ENCODE results near the gene CAPN7.
A peak's percentile ranks its signal among the peaks of the same experiment; 100 is the strongest.

CAPN7 gene

GRCh38 chr3:15298504-15298903 lies 92.5 kb downstream of the CAPN7 start:
- Histone ChIP-seq H2AFZ (ENCODE audit: insufficient read depth, low read length, poor library complexity) (no peak overlapping the region), H2BK5ac (ENCODE audit: low read depth, low read length, poor library complexity) (no peak overlapping the region), H3K9ac (ENCODE audit: low read length) (no peak overlapping the region)

GRCh38 chr3:15299036-15299435 lies 93.0 kb downstream of the CAPN7 start:
- Histone ChIP-seq H3K4me1 (ENCODE audit: control insufficient read depth in 1 of 2, insufficient read depth in 2 of 2, low read length in 2 of 2) (peaks cover 7 to 18% of the 10 kb centered on the region in 2 experiments), H3K36me3 (ENCODE audit: control insufficient read depth in 1 of 2, insufficient read depth in 2 of 2, low read length in 2 of 2) (peaks cover 31 to 50% of the 10 kb centered on the region in 2 experiments), H3K27me3 (ENCODE audit: insufficient read depth, low read length) (no peaks in the 10 kb centered on the region), H4K91ac (ENCODE audit: low read depth, low read length) (no peak overlapping the region), H2BK12ac (ENCODE audit: low read length) (no peak overlapping the region), H3K14ac (ENCODE audit: low read length) (no peak overlapping the region), H2BK120ac (ENCODE audit: insufficient read depth, low read length, poor library complexity) (no peak overlapping the region), H3K9ac (ENCODE audit: low read length) (no peak overlapping the region), H3K4me3 (ENCODE audit: low read depth, low read length) (no peak overlapping the region), H3K79me2 (ENCODE audit: control insufficient read depth, insufficient read depth, low read length, poor library complexity) (peaks cover 15% of the 10 kb centered on the region), H4K8ac (ENCODE audit: low read depth, low read length) (no peak overlapping the region), H2AFZ (ENCODE audit: insufficient read depth, low read length, poor library complexity) (no peak overlapping the region), H3K4me2 (ENCODE audit: low read length) (no peak overlapping the region), H3K4ac (ENCODE audit: low read depth, low read length) (peak overlapping the region; percentile 84), H2AK5ac (ENCODE audit: low read length) (no peak overlapping the region), H3K9me3 (ENCODE audit: insufficient read depth, low read depth, low read length) (no peaks in the 10 kb centered on the region), H3K79me1 (ENCODE audit: low read length) (peaks cover under 1% of the 10 kb centered on the region), H2BK5ac (ENCODE audit: low read depth, low read length, poor library complexity) (no peak overlapping the region), H4K12ac (ENCODE audit: low read depth, low read length) (no peak overlapping the region), H3K18ac (ENCODE audit: low read length) (peak overlapping the region; percentile 36), H3K27ac (ENCODE audit: low read depth, low read length) (no peak overlapping the region), H3K23ac (ENCODE audit: low read length) (no peak overlapping the region)
- WGBS (ENCODE audit: extremely low coverage, insufficient coverage, insufficient read length) = no CpG with 5 or more reads among the region's 3 CpGs
- no peak for DNase-seq

More at GRCh38 chr3:15298504-15298903, 92.5 kb downstream of the CAPN7 start:
- Histone ChIP-seq H4K8ac (ENCODE audit: low read depth, low read length) (no peak overlapping the region), H2BK120ac (ENCODE audit: insufficient read depth, low read length, poor library complexity) (no peak overlapping the region), H3K18ac (ENCODE audit: low read length) (no peak overlapping the region), H3K27ac (ENCODE audit: low read depth, low read length) (no peak overlapping the region), H3K27me3 (ENCODE audit: insufficient read depth, low read length) (no peaks in the 10 kb centered on the region), H3K23ac (ENCODE audit: low read length) (no peak overlapping the region), H2BK12ac (ENCODE audit: low read length) (no peak overlapping the region), H4K12ac (ENCODE audit: low read depth, low read length) (no peak overlapping the region), H3K79me1 (ENCODE audit: low read length) (no peaks in the 10 kb centered on the region), H2AK5ac (ENCODE audit: low read length) (no peak overlapping the region), H3K79me2 (ENCODE audit: control insufficient read depth, insufficient read depth, low read length, poor library complexity) (peaks cover 15% of the 10 kb centered on the region), H3K36me3 (ENCODE audit: control insufficient read depth in 1 of 2, insufficient read depth in 2 of 2, low read length in 2 of 2) (peaks cover 26 to 44% of the 10 kb centered on the region in 2 experiments), H3K4me1 (ENCODE audit: control insufficient read depth in 1 of 2, insufficient read depth in 2 of 2, low read length in 2 of 2) (peaks cover 8 to 19% of the 10 kb centered on the region in 2 experiments), H3K4me2 (ENCODE audit: low read length) (no peak overlapping the region), H3K4me3 (ENCODE audit: low read depth, low read length) (no peak overlapping the region), H3K14ac (ENCODE audit: low read length) (no peak overlapping the region), H4K91ac (ENCODE audit: low read depth, low read length) (no peak overlapping the region), H3K4ac (ENCODE audit: low read depth, low read length) (peak overlapping the region; percentile 9), H3K9me3 (ENCODE audit: insufficient read depth, low read depth, low read length) (no peaks in the 10 kb centered on the region)
- DNase-seq = no peak
- WGBS (ENCODE audit: extremely low coverage, insufficient coverage, insufficient read length) = no CpG with 5 or more reads among the region's 3 CpGs

GRCh38 chr3:15300323-15301078 lies 94.5 kb downstream of the CAPN7 start:
- peaks cover 11 to 25% of the 10 kb centered on the region in 2 experiments for H3K4me1 ChIP-seq (ENCODE audit: control insufficient read depth in 1 of 2, insufficient read depth in 2 of 2, low read length in 2 of 2)
- WGBS (ENCODE audit: extremely low coverage, insufficient coverage, insufficient read length) = no CpG with 5 or more reads among the region's 8 CpGs

GRCh38 chr3:15301761-15302160 lies 95.7 kb downstream of the CAPN7 start:
- H3K9me3 ChIP-seq (ENCODE audit: insufficient read depth, low read depth, low read length) = peaks cover 1% of the 10 kb centered on the region
- H3K36me3 ChIP-seq (ENCODE audit: control insufficient read depth in 1 of 2, insufficient read depth in 2 of 2, low read length in 2 of 2) = peaks cover 33 to 51% of the 10 kb centered on the region in 2 experiments
- no peak overlapping the region for H4K12ac ChIP-seq (ENCODE audit: low read depth, low read length)
- no peak overlapping the region for H3K23ac ChIP-seq (ENCODE audit: low read length)
- WGBS (ENCODE audit: extremely low coverage, insufficient coverage, insufficient read length) = no CpG with 5 or more reads among the region's 7 CpGs
- H3K9ac ChIP-seq (ENCODE audit: low read length) = no peak overlapping the region
- no peak overlapping the region for H3K4me2 ChIP-seq (ENCODE audit: low read length)
- H2AFZ ChIP-seq (ENCODE audit: insufficient read depth, low read length, poor library complexity) = no peak overlapping the region
- H3K79me1 ChIP-seq (ENCODE audit: low read length) = peaks cover 12% of the 10 kb centered on the region
- H3K4ac ChIP-seq (ENCODE audit: low read depth, low read length) = peak overlapping the region; percentile 2
- H3K18ac ChIP-seq (ENCODE audit: low read length) = no peak overlapping the region
- H2BK120ac ChIP-seq (ENCODE audit: insufficient read depth, low read length, poor library complexity) = no peak overlapping the region
- no peak overlapping the region for H4K91ac ChIP-seq (ENCODE audit: low read depth, low read length)
- H3K4me3 ChIP-seq (ENCODE audit: low read depth, low read length) = no peak overlapping the region
- no peak overlapping the region for H3K27ac ChIP-seq (ENCODE audit: low read depth, low read length)
- no peak overlapping the region for H4K8ac ChIP-seq (ENCODE audit: low read depth, low read length)
- H2BK12ac ChIP-seq (ENCODE audit: low read length) = peak overlapping the region; percentile 12
- H3K14ac ChIP-seq (ENCODE audit: low read length) = no peak overlapping the region
- H2AK5ac ChIP-seq (ENCODE audit: low read length) = no peak overlapping the region
- peaks cover 14% of the 10 kb centered on the region for H3K79me2 ChIP-seq (ENCODE audit: control insufficient read depth, insufficient read depth, low read length, poor library complexity)
- H2BK5ac ChIP-seq (ENCODE audit: low read depth, low read length, poor library complexity) = no peak overlapping the region
- no peaks in the 10 kb centered on the region for H3K27me3 ChIP-seq (ENCODE audit: insufficient read depth, low read length)
- no peak for DNase-seq
- H3K4me1 ChIP-seq (ENCODE audit: control insufficient read depth in 1 of 2, insufficient read depth in 2 of 2, low read length in 2 of 2) = peaks cover 13 to 29% of the 10 kb centered on the region in 2 experiments

More at GRCh38 chr3:15300323-15301078, 94.5 kb downstream of the CAPN7 start:
- no peak overlapping the region for H4K91ac ChIP-seq (ENCODE audit: low read depth, low read length)
- H3K9ac ChIP-seq (ENCODE audit: low read length) = no peak overlapping the region
- H2BK120ac ChIP-seq (ENCODE audit: insufficient read depth, low read length, poor library complexity) = no peak overlapping the region
- H3K36me3 ChIP-seq (ENCODE audit: control insufficient read depth in 1 of 2, insufficient read depth in 2 of 2, low read length in 2 of 2) = peaks cover 33 to 53% of the 10 kb centered on the region in 2 experiments
- H2AK5ac ChIP-seq (ENCODE audit: low read length) = no peak overlapping the region
- H4K12ac ChIP-seq (ENCODE audit: low read depth, low read length) = no peak overlapping the region
- peak overlapping the region; percentile 22 for H3K14ac ChIP-seq (ENCODE audit: low read length)
- H3K18ac ChIP-seq (ENCODE audit: low read length) = peak overlapping the region; percentile 21
- H3K79me2 ChIP-seq (ENCODE audit: control insufficient read depth, insufficient read depth, low read length, poor library complexity) = peaks cover 15% of the 10 kb centered on the region
- peaks cover 1% of the 10 kb centered on the region for H3K9me3 ChIP-seq (ENCODE audit: insufficient read depth, low read depth, low read length)
- no peak overlapping the region for H4K8ac ChIP-seq (ENCODE audit: low read depth, low read length)
- peak overlapping the region; percentile 12 for H3K27ac ChIP-seq (ENCODE audit: low read depth, low read length)
- DNase-seq = peak; percentile 25 to 49
- H3K79me1 ChIP-seq (ENCODE audit: low read length) = peaks cover 8% of the 10 kb centered on the region
- no peak overlapping the region for H3K4me2 ChIP-seq (ENCODE audit: low read length)
- H2BK12ac ChIP-seq (ENCODE audit: low read length) = no peak overlapping the region
- peak overlapping the region; percentile 57 for H3K4ac ChIP-seq (ENCODE audit: low read depth, low read length)
- H3K27me3 ChIP-seq (ENCODE audit: insufficient read depth, low read length) = no peaks in the 10 kb centered on the region
- no peak overlapping the region for H2AFZ ChIP-seq (ENCODE audit: insufficient read depth, low read length, poor library complexity)
- H3K23ac ChIP-seq (ENCODE audit: low read length) = no peak overlapping the region
- H2BK5ac ChIP-seq (ENCODE audit: low read depth, low read length, poor library complexity) = no peak overlapping the region
- no peak overlapping the region for H3K4me3 ChIP-seq (ENCODE audit: low read depth, low read length)
